Measurements from ENCODE around the gene MLLT3.
A peak's percentile ranks its signal among the peaks of the same experiment; 100 is the strongest.

Gene MLLT3

GRCh38 chr9:20620650-20621470 is 1.4 kb downstream of the MLLT3 start:
- H3K4me3 ChIP-seq (ENCODE audit: low read depth, low read length), result peak overlapping the region; percentile 91
- TF ChIP-seq, protein P1, sequence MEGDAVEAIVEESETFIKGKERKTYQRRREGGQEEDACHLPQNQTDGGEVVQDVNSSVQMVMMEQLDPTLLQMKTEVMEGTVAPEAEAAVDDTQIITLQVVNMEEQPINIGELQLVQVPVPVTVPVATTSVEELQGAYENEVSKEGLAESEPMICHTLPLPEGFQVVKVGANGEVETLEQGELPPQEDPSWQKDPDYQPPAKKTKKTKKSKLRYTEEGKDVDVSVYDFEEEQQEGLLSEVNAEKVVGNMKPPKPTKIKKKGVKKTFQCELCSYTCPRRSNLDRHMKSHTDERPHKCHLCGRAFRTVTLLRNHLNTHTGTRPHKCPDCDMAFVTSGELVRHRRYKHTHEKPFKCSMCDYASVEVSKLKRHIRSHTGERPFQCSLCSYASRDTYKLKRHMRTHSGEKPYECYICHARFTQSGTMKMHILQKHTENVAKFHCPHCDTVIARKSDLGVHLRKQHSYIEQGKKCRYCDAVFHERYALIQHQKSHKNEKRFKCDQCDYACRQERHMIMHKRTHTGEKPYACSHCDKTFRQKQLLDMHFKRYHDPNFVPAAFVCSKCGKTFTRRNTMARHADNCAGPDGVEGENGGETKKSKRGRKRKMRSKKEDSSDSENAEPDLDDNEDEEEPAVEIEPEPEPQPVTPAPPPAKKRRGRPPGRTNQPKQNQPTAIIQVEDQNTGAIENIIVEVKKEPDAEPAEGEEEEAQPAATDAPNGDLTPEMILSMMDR (IDR thresholded peaks at IDR 0.05; ENCODE audit: borderline replicate concordance, insufficient read depth, low read depth, low read length), result no peak

- H3K4me3 ChIP-seq (ENCODE audit: low read depth, low read length), result peak overlapping the region; percentile 91
- TF ChIP-seq, protein P1 (IDR thresholded peaks at IDR 0.05; ENCODE audit: borderline replicate concordance, insufficient read depth, low read depth, low read length), result no peak
Measured at GRCh38 chr9:20619487-20620200, 2.7 kb downstream of the MLLT3 start.

DNA sequence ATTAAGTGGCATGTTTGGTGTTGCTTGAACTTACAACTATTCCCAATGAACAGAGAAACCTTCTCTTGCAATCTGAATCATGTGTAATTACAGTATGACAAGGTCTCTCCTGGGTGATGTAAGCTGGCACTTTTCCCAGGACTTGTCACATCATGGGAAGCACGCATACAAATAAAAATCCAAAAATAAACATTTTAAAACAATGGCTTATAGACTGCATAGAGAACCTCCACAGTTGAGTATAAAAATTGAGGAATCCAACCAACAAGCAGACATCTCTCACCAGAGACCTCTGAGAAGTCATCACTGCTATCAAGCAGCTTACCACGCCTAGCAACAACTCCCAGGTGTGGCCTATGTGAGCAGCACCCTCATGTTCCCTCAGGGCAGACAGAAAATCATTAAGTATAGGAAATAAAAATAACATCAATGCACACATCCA is 3.9 kb downstream of the MLLT3 start:
- TF ChIP-seq, protein P1 (IDR thresholded peaks at IDR 0.05; ENCODE audit: borderline replicate concordance, insufficient read depth, low read depth, low read length), result no peak
- H3K4me3 ChIP-seq (ENCODE audit: low read depth, low read length), result no peak overlapping the region

DNA sequence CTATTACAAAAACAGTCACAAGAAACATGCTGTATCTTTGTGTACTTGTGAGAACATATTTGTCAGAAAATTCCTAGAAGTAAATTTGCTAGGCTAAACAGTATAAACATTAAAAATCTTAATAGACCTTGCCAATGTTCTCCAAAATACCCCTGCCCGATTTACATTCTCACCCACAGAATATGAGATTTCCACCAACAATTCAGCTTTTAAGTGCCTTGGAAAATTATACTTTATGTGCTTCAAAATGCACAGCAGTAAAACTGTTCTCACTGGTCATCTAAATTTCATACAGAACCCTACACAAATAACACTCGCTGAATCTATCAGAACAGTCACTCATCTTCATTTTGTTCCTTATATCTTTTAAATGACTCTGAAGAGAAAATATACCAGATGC is 5.5 kb downstream of the MLLT3 start:
- TF ChIP-seq, protein P1 (IDR thresholded peaks at IDR 0.05; ENCODE audit: borderline replicate concordance, insufficient read depth, low read depth, low read length), result no peak
- H3K4me3 ChIP-seq (ENCODE audit: low read depth, low read length), result no peak overlapping the region

DNA sequence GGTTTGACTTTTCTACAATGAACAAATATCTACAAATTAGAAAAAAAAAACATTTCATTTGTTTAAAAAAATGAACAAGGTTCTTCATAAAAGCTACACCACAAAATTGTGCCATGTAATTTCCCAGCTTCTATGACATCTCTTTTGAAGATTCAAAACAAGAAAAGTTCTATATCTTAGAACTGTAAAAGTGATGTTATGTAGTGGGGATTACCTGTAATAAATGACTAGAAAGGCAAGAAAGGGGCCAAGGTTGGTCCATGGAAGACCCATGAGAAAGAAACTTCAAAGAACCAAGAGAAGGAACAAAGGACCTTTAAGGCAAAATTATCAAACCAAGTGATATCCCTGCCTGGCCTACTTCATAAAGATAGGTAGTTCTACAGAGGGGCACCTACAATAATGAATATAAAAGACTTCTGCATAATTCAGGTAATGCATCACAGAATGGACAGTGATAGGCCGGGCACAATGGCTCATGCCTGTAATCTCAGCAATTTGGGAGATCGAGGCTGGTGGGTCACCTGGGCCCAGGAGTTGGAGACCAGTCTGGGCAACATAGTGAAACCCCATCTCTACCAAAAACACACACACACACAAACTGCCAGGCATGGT is 7.6 kb downstream of the MLLT3 start:
- TF ChIP-seq, protein P1 (IDR thresholded peaks at IDR 0.05; ENCODE audit: borderline replicate concordance, insufficient read depth, low read depth, low read length), result no peak
- no peak overlapping the region for H3K4me3 ChIP-seq (ENCODE audit: low read depth, low read length)

DNA sequence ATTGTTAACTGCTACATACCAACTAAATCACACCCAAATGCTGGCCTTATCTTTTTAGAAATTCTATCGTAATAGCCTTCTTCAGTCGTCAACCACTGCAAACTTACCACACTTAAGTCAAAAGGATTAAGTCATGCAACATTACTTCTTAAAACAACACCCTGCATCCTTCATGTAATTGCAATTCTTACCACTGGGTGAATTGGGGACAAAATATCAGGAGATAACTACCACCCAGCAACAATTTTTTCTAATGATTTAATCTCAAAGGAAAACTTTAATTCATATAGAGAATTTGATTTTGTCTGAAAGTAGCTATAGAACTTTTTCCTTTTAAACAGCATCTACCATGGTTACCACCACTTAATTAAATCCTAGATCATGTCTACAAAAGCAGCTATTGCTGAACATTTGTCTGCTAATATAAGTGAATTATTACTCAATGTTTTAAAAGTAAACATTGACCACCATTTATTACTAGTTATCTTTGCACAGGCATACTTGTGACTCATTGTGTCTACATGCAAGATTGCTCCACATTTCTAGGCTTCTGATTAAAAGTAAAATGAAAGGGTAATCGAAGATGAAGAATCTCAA is 10.5 kb downstream of the MLLT3 start:
- TF ChIP-seq, protein P1 (IDR thresholded peaks at IDR 0.05; ENCODE audit: borderline replicate concordance, insufficient read depth, low read depth, low read length), result peak; percentile 28; the same call in 1 of the 2 replicates
- no peak overlapping the region for H3K4me3 ChIP-seq (ENCODE audit: low read depth, low read length)
